Endothelial cell of umbilical vein (primary cell): ENCODE data around the gene EIF2S1. TPM values are rescaled to one million over a fixed set of nuclear protein-coding genes. Genes with fewer than 3 reads are reported as not detected.

Experiments
- BruUV-seq: library from RNA; stranded (reverse); fragments of 400-500 nt; replicated peaks from 2 replicates; lab custom pipeline; 2021; lab: Mats Ljungman, UMichigan
- CTCF ChIA-PET: fragments of 300-600, 350-600 bp; sonication (Branson Sonifier 250); formaldehyde crosslinking; loops from one replicate; lab custom pipeline; 2021; ENCODE audit warnings: antibody characterized with exemption, inconsistent platforms; lab: Charles Lee
- POLR2A ChIA-PET: fragments of 300-600, 350-600 bp; sonication (Branson Sonifier 250); formaldehyde crosslinking; loops from one replicate; lab custom pipeline; 2021; ENCODE audit warnings: antibody characterized with exemption, inconsistent platforms; lab: Charles Lee
- DNase-seq: peaks from one replicate; pipeline ENCODE4 v3.0.0-alpha.2; 2011; ENCODE audit warnings: low read depth, low spot score
- FAIRE-seq: peaks from 2 replicates; lab custom pipeline; 2011; peaks lifted over from hg19 to GRCh38; lab: Jason Lieb, UNC
- H2AFZ ChIP-seq: 2 replicates; pipeline ENCODE4 v1.6.0; 2012; ENCODE audit warnings: low read depth, low read length, control low read depth, inconsistent platforms
- H3K27ac ChIP-seq: 2 replicates; pipeline ENCODE4 v1.5.1; 2011; ENCODE audit warnings: low read depth, mild to moderate bottlenecking, control low read depth, low read length, moderate library complexity; ENCODE audit not compliant: insufficient read depth
- H3K27me3 ChIP-seq, 2 experiments: 2 replicates each; pipeline versions ENCODE4 v1.6.0 to v1.6.1; 2011; ENCODE audit warnings: low read length in 2 of 2, mixed read lengths in 1 of 2; ENCODE audit not compliant: control insufficient read depth in 2 of 2, insufficient read depth in 2 of 2
- H3K36me3 ChIP-seq, 2 experiments: 2 replicates in 1 of 2; 3 replicates in 1 of 2; pipeline ENCODE4 v1.5.1; 2011; ENCODE audit warnings: low read length in 2 of 2, mild to moderate bottlenecking in 1 of 2, moderate library complexity in 1 of 2; ENCODE audit not compliant: control insufficient read depth in 2 of 2, insufficient read depth in 2 of 2; ENCODE audit errors: extremely low read depth in 1 of 2
- H3K4me1 ChIP-seq: 3 replicates; pipeline ENCODE4 v1.5.1; 2011; ENCODE audit warnings: mild to moderate bottlenecking, low read length; ENCODE audit not compliant: control insufficient read depth, insufficient read depth; ENCODE audit errors: extremely low read depth
- H3K4me2 ChIP-seq: 2 replicates; pipeline ENCODE4 v1.6.1; 2011; ENCODE audit warnings: low read length, control low read depth, mixed read lengths; ENCODE audit not compliant: insufficient read depth
- H3K4me3 ChIP-seq, 3 experiments: fragments of 200-600 bp in 1 of 3; sonication (generic), shearing (Covaris generic) in 1 of 3; replicated peaks in 1 of 3; 2 replicates each; pipeline ENCODE4 v1.5.1; 2011 to 2016; ENCODE audit warnings: control low read depth in 3 of 3, low read length in 3 of 3, mild to moderate bottlenecking in 2 of 3, inconsistent platforms in 1 of 3, low read depth in 1 of 3, moderate library complexity in 1 of 3; ENCODE audit not compliant: insufficient read depth in 1 of 3
- H3K79me2 ChIP-seq: 2 replicates; pipeline ENCODE4 v1.6.0; 2012; ENCODE audit warnings: low read length, inconsistent platforms; ENCODE audit not compliant: control insufficient read depth, insufficient read depth
- H3K9ac ChIP-seq: replicated peaks from 2 replicates; pipeline ENCODE3; 2011; ENCODE audit warnings: low read length, control low read depth; ENCODE audit not compliant: insufficient read depth; ENCODE audit errors: extremely low read depth
- H3K9me1 ChIP-seq: replicated peaks from 3 replicates; pipeline ENCODE4 v1.6.0; 2011; ENCODE audit warnings: mild to moderate bottlenecking, low read length; ENCODE audit not compliant: control insufficient read depth, insufficient read depth; ENCODE audit errors: extremely low read depth
- H3K9me3 ChIP-seq: replicated peaks from 2 replicates; pipeline ENCODE4 v1.5.1; 2012; ENCODE audit warnings: low read length, inconsistent platforms; ENCODE audit not compliant: control insufficient read depth, insufficient read depth
- H4K20me1 ChIP-seq: replicated peaks from 2 replicates; pipeline ENCODE3; 2011; ENCODE audit warnings: mild to moderate bottlenecking, low read length; ENCODE audit not compliant: control insufficient read depth, insufficient read depth; ENCODE audit errors: extremely low read depth
- CTCF ChIP-seq, 2 donors: IDR thresholded peaks; 1 replicate in 1 of 2; 2 replicates in 1 of 2; pipeline ENCODE4 v1.5.1; 2011; ENCODE audit warnings: low read length in 2 of 2, mild to moderate bottlenecking in 2 of 2, moderate library complexity in 2 of 2, control low read depth in 1 of 2, inconsistent platforms in 1 of 2, low read depth in 1 of 2; ENCODE audit not compliant: insufficient read depth in 1 of 2; ENCODE audit errors: extremely low read depth in 1 of 2
- EZH2 ChIP-seq: IDR thresholded peaks from 2 replicates; pipeline ENCODE4 v1.6.1; 2012; ENCODE audit warnings: borderline replicate concordance, low read depth, mild to moderate bottlenecking, moderate library complexity, low read length, inconsistent platforms; ENCODE audit not compliant: severe bottlenecking
- FOS ChIP-seq: IDR thresholded peaks from 2 replicates; pipeline ENCODE4 v1.6.1; 2011; ENCODE audit warnings: mild to moderate bottlenecking, low read length, moderate library complexity, borderline replicate concordance; ENCODE audit not compliant: insufficient read depth
- GATA2 ChIP-seq: IDR thresholded peaks from 2 replicates; pipeline ENCODE4 v1.7.0; 2011; ENCODE audit warnings: low read depth, mild to moderate bottlenecking, moderate library complexity, mixed read lengths, low read length; ENCODE audit not compliant: insufficient read length, insufficient read depth
- JUN ChIP-seq: IDR thresholded peaks from 2 replicates; pipeline ENCODE4 v1.6.1; 2011; ENCODE audit warnings: borderline replicate concordance, low read depth; ENCODE audit not compliant: insufficient read length, insufficient read depth
- MAX ChIP-seq: IDR thresholded peaks from 2 replicates; pipeline ENCODE4 v1.6.1; 2011; ENCODE audit not compliant: insufficient read depth, insufficient read length
- MYC ChIP-seq: IDR thresholded peaks from one replicate; pipeline ENCODE4 v1.6.1; 2011; ENCODE audit warnings: mild to moderate bottlenecking, low read depth, low read length
- POLR2A ChIP-seq: IDR thresholded peaks from 2 replicates; pipeline ENCODE4 v1.6.1; 2012; ENCODE audit warnings: low read depth, mild to moderate bottlenecking, control low read depth, low read length
- POLR2AphosphoS5 ChIP-seq: IDR thresholded peaks from 2 replicates; pipeline ENCODE4 v1.6.1; 2012; ENCODE audit warnings: low read depth, mild to moderate bottlenecking, control low read depth, low read length, moderate library complexity; ENCODE audit not compliant: insufficient read depth
- dilution Hi-C: fragments of 300-500 bp; cut with MboI; formaldehyde crosslinking; loops from one replicate; pipeline ENCODE4 v1.15.0; 2019; ENCODE audit warnings: low sequenced_read_pairs; ENCODE audit not compliant: extremely low pct_ligation_motif_present
- intact Hi-C: fragments of 100-400 bp; cut with micrococcal nuclease; formaldehyde crosslinking; loops from one replicate; pipeline ENCODE4 v1.10.0; 2022
- polyA plus RNA-seq, 4 experiments: library from polyadenylated mRNA; depleted of rRNA in 3 of 4; stranded (reverse) in 3 of 4; unstranded in 1 of 4; fragments of >200 nt; gene quantifications; 2 replicates each; pipeline versions ENCODE4 v1.2.1 to v1.2.3, GENCODE V29; 2011 to 2012; ENCODE audit warnings: missing spikeins in 1 of 4
- total RNA-seq: library from RNA; stranded (reverse); gene quantifications from 2 replicates; pipeline ENCODE4 v1.2.3, GENCODE V29; 2021

The EIF2S1 gene
- total and polyA plus RNA-seq, 2 donors (not counting 3 experiments of a cell fraction or from before 2014, with no cell fraction given), result 36.8 to 135 TPM

- FAIRE-seq (no peak), DNase-seq (no peak)
- dilution Hi-C loops (no loop called here), intact Hi-C loops (no loop called here)
- BruUV-seq, result no TSS peak
- Histone ChIP-seq H3K9me3 (no peaks in the 10 kb centered on the region), H3K4me1 (peaks cover 30% of the 10 kb centered on the region), H2AFZ (no peak overlapping the region), H3K9ac (no peak overlapping the region), H3K4me3 (no peak overlapping the region), H3K27ac (no peak overlapping the region), H3K9me1 (no peaks in the 10 kb centered on the region), H3K79me2 (no peaks in the 10 kb centered on the region), H3K36me3 (no peaks in the 10 kb centered on the region), H3K27me3 (no peaks in the 10 kb centered on the region), H4K20me1 (no peaks in the 10 kb centered on the region), H3K4me2 (no peak overlapping the region)
- ChIA-PET CTCF (interaction anchor here (1.4 to 3.5 kb wide), 4 partner anchors 10 to 287 kb away, joined by 3 to 10 read pairs (median 6); no protein-coding TSS in a partner anchor), POLR2A (no interaction called here)
- no peak for TF ChIP-seq POLR2A
- no peak for TF ChIP-seq CTCF (IDR thresholded peaks at IDR 0.05; ENCODE audit: extremely low read depth in 1 of 2, insufficient read depth in 1 of 2, low read depth in 1 of 2, low read length in 2 of 2)
- no peak for TF ChIP-seq FOS
- TF ChIP-seq JUN, result no peak
- no peak for TF ChIP-seq POLR2AphosphoS5
- TF ChIP-seq EZH2, result no peak
- TF ChIP-seq MAX, result no peak
- TF ChIP-seq MYC, result no peak
- TF ChIP-seq GATA2, result no peak
Measured at GRCh38 chr14:67416810-67417209, 56.7 kb downstream of the EIF2S1 start.
